Medulla oblongata (tissue), 1 donor: Measurements from ENCODE around the gene PLOD3.
A peak's percentile ranks its signal among the peaks of the same experiment; 100 is the strongest.

Source experiments
- DNase-seq: peaks from one replicate; pipeline ENCODE4 v3.0.0-alpha.2; 2015; ENCODE audit errors: extremely low spot score

PLOD3 gene

GRCh38 chr7:101165958-101166647 lies 51.3 kb downstream of the PLOD3 start:
- no peak for DNase-seq

GRCh38 chr7:101165075-101165957 lies 52.1 kb downstream of the PLOD3 start, which contains the start of gene VGF:
VGF (minus strand) TSS chr7:101165569; CDS start chr7:101164843, 726 bp downstream.
- DNase-seq = peak; percentile 91

- DNase-seq = no peak
Observed at GRCh38 chr7:101164071-101164840, 53.1 kb downstream of the PLOD3 start.

- DNase-seq = no peak
Observed at GRCh38 chr7:101163279-101164070, 53.9 kb downstream of the PLOD3 start.

- DNase-seq = no peak
Observed at GRCh38 chr7:101162551-101163278, 54.7 kb downstream of the PLOD3 start.

GRCh38 chr7:101161692-101162471 lies 55.5 kb downstream of the PLOD3 start:
- no peak for DNase-seq

GRCh38 chr7:101160910-101161309 lies 56.5 kb downstream of the PLOD3 start:
- DNase-seq = no peak

- DNase-seq = no peak
Observed at GRCh38 chr7:101159696-101160674, 57.4 kb downstream of the PLOD3 start.

- DNase-seq = no peak
Observed at GRCh38 chr7:101156866-101157589, 60.4 kb downstream of the PLOD3 start.

GRCh38 chr7:101156277-101156676 lies 61.1 kb downstream of the PLOD3 start:
- DNase-seq = no peak
